ENCODE results near the gene SMYD2. TPM values are rescaled to one million over a fixed set of nuclear protein-coding genes. Genes with fewer than 3 reads are reported as not detected.

Gene SMYD2
- polyA plus RNA-seq, 1 donor from 2014 or later = 32.4 TPM

DNA sequence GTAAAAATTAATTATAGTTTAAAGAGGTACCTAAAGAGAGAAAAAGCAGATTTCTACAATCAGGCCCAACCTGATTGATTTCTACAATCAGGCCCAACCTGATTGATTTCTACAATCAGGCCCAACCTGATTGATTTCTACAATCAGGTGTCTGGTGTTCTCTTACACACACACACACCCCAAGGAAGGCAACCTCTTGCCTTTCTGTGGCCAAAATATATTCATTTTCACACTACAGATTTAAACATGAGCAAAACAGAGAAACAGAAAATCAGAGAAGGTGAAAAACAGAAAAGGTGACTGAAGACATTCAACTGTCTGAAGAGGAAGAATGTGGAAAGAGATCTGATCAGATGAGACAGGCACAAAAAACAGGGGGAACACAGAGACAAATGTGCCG lies 104.5 kb downstream of the SMYD2 start:
- H3K4me1 Mint-ChIP-seq = no peaks in the 10 kb centered on the region
- H3K27ac Mint-ChIP-seq = no peak overlapping the region
- no peaks in the 10 kb centered on the region for H3K9me3 Mint-ChIP-seq
- peaks cover 1% of the 10 kb centered on the region for H3K27me3 Mint-ChIP-seq
- H3K36me3 Mint-ChIP-seq = no peaks in the 10 kb centered on the region
- H3K4me3 Mint-ChIP-seq = no peak overlapping the region

DNA sequence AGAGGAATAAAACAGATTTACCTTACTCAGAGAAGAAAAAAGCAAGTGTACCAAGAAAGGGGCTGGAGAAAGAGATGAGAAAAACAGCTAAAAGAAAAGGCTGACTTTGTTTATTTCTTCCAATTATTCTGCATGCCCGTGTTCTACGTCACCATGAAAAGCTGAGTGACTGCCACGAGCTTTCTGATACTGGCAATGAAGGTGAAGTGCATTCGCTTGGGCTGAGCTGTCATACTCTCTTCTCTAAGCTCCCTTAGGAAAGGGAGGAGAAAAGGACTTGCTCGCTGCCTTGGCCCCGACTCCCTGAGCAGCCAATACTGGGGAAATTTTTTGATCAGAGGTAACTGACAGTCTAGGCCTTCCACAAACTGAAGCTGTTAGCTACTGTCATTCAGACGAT lies 105.4 kb downstream of the SMYD2 start:
- Mint-ChIP-seq H3K4me3 (no peak overlapping the region), H3K9me3 (no peaks in the 10 kb centered on the region), H3K27me3 (peaks cover 1% of the 10 kb centered on the region), H3K36me3 (no peaks in the 10 kb centered on the region), H3K4me1 (no peaks in the 10 kb centered on the region), H3K27ac (no peak overlapping the region)
